Stimulated activated CD4-positive, alpha-beta T cell treated with anti-CD3 and anti-CD28 coated beads, Interleukin-15, amount 100 ng/mL, for 24 hours (primary cell): Measurements from ENCODE around the gene FREM3.
A peak's percentile ranks its signal among the peaks of the same experiment; 100 is the strongest.

Experiments used
- DNase-seq: peaks from one replicate; pipeline ENCODE4 v3.0.0-alpha.2; 2020

Gene FREM3

DNA sequence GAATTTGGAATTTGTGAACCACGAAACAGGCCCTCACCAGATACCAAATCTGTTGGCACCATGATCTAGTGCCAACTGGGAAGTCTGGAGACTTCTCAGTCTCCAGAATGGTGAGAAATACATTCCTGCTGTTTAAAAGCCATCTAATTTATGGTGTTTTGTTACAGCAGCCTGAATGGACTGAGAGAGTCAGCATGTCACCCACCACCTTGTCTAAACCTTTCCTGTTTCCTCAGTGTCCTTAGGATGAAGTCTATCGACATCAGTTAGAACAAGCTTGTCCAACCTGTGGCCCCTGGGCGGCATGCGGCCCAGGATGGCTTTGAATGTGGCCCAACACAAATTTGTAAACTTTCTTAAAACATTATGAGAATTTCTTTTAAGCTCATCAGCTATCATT is 42.1 kb downstream of the FREM3 start:
- DNase-seq, result no peak

GRCh38 chr4:143654571-143654970 is 45.9 kb downstream of the FREM3 start:
- no peak for DNase-seq

DNA sequence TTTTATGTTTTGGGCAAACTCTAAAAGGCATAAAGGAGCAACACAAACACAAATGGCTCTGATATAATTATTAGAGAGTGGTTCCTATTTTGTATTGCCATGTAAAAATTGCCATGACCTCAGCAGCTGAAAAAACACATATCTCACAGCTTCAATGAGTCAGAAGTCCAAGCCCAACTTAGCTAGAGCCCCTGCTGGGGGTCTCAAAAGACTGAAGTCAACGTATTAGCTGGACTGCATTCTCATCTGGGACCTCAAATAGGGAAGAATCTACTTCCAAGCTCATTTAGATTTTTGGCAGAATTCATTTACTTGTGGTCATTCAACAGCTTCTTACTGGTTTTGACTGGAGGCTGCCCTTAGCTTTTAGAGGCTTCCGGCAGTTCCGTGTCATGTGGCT is 47.4 kb downstream of the FREM3 start:
- no peak for DNase-seq

GRCh38 chr4:143643399-143643798 is 57.1 kb downstream of the FREM3 start:
- no peak for DNase-seq

DNA sequence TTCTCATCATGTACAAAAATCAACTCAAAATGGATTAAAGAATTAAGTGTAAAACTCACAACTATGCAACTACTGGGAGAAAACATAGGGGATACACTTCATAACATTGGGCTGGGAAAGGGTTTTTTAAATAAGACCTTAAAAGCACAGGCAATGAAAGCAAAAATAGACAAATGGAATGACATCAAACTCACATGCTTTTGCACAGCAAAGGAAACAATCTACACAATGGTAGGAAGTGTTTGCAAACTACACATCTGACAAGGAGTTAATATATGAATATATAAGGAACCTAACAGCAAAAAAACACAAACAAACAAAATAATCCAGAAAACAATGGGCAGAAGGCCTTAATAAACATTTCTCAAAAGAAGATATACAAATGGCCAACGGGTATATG is 57.9 kb downstream of the FREM3 start:
- no peak for DNase-seq

DNA sequence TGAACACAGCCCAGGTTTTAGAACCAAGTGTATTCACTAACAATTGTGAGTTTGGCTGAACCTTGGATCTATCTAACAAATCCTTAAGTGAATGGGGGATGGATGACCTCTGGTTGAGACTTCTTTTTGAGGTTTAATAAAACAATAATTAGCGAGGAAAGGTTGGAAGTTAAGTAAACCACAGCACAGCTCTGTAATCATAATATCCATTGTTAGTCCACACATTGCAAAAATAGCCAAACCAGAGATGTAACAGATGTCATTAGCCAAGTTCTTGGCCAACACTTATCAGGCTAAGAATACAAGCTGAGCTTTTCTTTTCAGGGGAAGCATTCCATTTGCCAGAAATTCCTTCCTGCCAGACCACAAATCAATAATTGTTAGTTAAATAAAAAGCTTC is 59.1 kb downstream of the FREM3 start:
- no peak for DNase-seq

- no peak for DNase-seq
Measured at GRCh38 chr4:143634763-143635162, 65.7 kb downstream of the FREM3 start.

- no peak for DNase-seq
Measured at GRCh38 chr4:143633833-143634232, 66.6 kb downstream of the FREM3 start.

GRCh38 chr4:143626134-143626911 is 74.2 kb downstream of the FREM3 start:
- no peak for DNase-seq

- DNase-seq, result no peak
Measured at GRCh38 chr4:143625632-143626031, 74.8 kb downstream of the FREM3 start.

DNA sequence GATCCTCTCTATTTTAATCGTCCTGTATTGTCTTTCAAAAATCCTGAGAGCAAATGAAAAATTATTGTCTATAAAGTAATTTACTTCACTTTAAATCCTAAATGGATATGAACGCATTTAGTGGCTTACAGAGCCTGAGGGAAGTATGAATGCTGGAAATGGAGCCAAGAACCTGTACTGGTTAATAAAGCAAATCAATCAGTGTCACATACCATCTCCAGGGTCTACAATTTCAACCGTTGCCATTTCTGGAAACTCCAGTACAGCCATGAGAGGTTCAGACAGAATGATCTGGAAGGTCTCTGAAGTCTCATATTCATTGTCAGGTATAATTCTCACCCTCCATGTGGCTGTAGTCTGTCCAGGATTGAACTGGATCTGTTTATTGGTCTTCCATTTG is 76.6 kb downstream of the FREM3 start:
- no peak for DNase-seq

DNA sequence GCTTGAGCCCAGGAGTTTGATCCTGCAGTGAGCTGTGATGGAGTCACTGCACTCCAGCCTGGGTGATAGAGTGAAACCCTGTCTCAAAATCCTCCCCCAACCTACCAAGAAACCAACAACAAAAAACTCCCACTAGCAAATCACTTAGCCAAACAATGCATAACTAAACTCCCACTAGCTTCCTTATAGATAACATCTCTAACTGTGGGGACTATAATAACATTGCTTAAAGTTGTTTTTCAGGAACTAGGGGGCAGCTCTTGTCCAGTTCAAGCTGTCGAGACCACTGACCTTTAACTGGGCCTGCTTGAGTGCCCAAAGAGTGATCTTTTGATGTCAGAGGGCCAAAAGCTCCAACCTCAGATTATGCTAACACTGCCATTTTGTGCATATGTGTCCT is 81.7 kb downstream of the FREM3 start:
- DNase-seq, result no peak

- no peak for DNase-seq
Measured at GRCh38 chr4:143617994-143618679, 82.3 kb downstream of the FREM3 start.

- DNase-seq, result peak; percentile 27
Measured at GRCh38 chr4:143616771-143617170, 83.7 kb downstream of the FREM3 start.

GRCh38 chr4:143609492-143609891 is 91.0 kb downstream of the FREM3 start:
- DNase-seq, result no peak

DNA sequence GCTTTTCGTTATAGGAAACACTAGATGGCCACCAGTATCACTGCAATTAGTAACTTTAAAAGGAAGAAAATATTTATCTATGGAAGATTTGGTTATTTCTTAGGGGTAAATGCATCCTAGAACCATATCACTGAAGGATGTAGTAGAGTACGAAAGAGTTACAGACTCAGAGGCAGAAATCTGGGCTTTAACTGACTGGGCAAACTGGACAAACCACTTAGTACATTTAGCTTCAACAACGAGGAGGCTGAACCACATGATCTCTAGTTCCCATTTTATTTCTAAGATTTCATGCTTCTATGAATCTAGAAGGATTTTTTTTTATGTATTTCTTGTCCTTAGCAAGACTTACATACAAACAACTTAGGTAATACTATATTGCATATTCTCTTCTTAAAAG is 94.0 kb downstream of the FREM3 start:
- DNase-seq, result no peak

DNA sequence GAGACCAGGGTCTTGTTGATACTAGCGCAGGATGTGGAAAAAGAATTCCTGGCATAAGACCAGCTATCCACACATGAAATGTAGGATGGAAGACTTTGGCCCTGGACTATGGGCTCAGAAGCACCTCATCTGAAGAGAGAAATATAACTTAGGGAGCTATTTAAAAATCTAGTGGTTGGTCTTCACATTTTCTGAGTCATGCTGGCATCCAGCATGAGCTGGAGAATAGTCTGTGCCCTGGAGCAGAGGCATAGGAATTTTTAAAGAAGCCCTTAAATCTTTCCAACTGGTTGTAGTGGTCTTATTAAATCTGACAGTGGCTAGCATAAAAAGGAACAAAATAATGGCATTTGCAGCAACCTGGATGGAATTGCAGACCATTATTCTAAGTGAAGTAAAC is 100.6 kb downstream of the FREM3 start:
- no peak for DNase-seq

DNA sequence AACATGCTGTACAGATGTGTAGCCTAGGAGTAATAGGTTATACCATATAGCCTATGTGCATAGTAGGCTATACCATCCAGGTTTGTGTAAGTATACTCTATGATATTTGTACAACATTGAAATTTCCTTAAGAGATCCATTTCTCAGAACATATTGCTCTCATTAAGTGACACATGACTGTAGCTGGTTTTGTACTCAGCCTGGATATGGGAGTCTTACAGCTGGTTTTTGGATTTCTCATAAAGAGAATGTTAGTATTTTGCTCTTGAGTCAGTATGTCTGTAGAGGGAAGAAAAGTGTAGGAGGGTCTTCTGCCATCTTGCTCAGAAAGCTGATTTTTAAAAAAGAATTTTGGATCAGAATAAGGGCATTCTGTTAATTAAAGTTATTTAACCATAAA is 101.7 kb downstream of the FREM3 start:
- no peak for DNase-seq

DNA sequence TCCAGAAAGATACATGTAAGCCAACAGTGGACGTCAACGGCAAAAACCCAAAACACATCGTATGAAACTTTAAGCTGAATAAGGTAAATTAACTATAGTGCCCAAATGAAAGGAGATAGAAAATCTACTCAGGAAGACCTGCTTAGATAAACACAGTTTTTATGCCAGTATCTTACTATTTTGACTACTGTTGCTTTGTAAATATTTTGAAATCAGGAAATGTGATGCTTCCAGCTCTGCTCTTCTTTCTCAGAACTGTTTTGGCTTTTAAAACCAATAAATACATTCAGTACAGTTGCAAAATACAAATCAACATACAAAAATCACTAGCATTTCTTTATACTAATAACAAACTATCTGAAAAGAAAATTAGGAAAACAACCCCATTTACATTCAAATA is 103.2 kb downstream of the FREM3 start:
- no peak for DNase-seq

DNA sequence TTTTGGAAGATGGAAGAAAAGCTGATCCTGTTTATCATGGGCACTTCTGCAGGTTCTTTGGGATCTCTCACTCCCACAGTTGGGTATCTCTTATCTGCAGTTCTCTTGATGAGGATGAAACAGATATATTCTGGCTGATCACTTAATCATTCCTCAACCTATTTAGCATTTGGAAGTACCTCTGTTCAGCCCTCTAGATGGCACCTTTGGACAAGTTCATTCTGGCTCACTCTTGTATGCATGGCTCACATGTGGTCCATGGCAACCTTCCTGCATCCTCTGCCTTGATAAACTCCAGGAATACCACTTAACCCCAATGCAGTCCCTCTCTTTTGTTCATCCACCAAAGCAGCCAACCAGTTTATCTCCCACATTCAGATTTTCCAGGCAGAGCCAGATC is 112.8 kb downstream of the FREM3 start:
- no peak for DNase-seq

- DNase-seq, result no peak
Measured at GRCh38 chr4:143586080-143586479, 114.4 kb downstream of the FREM3 start.

DNA sequence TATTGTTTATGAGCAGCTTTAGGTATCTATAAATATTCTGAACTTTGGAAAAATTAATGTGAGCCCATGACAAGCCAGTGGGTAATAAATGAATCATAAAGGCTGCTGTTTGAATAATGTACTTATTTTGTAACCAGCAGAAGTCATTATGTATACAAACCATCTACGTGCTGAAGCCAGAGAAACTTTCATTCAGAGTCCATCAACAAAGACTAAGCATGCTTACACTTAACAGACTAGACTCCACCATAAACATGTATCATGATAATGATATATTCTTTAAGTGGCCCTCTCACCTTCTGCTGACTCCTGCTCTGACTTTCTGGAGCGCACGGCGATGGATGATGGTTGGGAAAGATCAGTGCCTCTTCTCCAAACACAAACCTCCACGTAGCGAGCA is 114.9 kb downstream of the FREM3 start:
- no peak for DNase-seq

- no peak for DNase-seq
Measured at GRCh38 chr4:143581331-143581946, 119.0 kb downstream of the FREM3 start.

GRCh38 chr4:143575331-143575730 is 125.1 kb downstream of the FREM3 start:
- no peak for DNase-seq
